ENCODE data around the gene ANKRD10. TPM values are rescaled to one million over a fixed set of nuclear protein-coding genes. Genes with fewer than 3 reads are reported as not detected.

The ANKRD10 gene
- total and polyA plus RNA-seq, 10 of the 15 experiments (the other 5 are each of a cell fraction or from before 2014, with no cell fraction given): 47.1 to 199 (median 97.2) TPM

GRCh38 chr13:110841846-110842245 lies 73.0 kb downstream of the ANKRD10 start:
- ATAC-seq (no peak), DNase-seq (ENCODE audit: low read depth, low spot score) (no peak), FAIRE-seq (no peak)
- BruUV-seq (replicated peaks): no TSS peak
- Histone ChIP-seq H4K20me1 (ENCODE audit: control insufficient read depth, insufficient read depth) (no peaks in the 10 kb centered on the region), H3K79me2 (ENCODE audit: control insufficient read depth, insufficient read depth, low read length) (no peaks in the 10 kb centered on the region), H3K4me2 (ENCODE audit: control insufficient read depth, insufficient read depth) (no peak overlapping the region), H3K4me3 (no peak overlapping the region), H2AFZ (ENCODE audit: control insufficient read depth, low read depth, low read length) (no peak overlapping the region), H3K36me3 (ENCODE audit: control insufficient read depth in 2 of 2, insufficient read depth in 2 of 2, low read length in 1 of 2) (no peaks in the 10 kb centered on the region), H3K9ac (ENCODE audit: control insufficient read depth, insufficient read depth, low read length) (no peak overlapping the region), H3K4me1 (ENCODE audit: control insufficient read depth, insufficient read depth, low read length) (no peaks in the 10 kb centered on the region), H3K9me3 (replicated peaks; ENCODE audit: control insufficient read depth, insufficient read depth, low read length) (no peaks in the 10 kb centered on the region), H3K27ac (ENCODE audit: control insufficient read depth, insufficient read depth) (no peak overlapping the region), H3K27me3 (replicated peaks in 1 of 2; ENCODE audit: control insufficient read depth in 2 of 2, insufficient read depth in 2 of 2, low read length in 1 of 2) (no peaks in the 10 kb centered on the region)
- 5% methylated on average over 3 of the region's 3 CpGs for WGBS (ENCODE audit: insufficient coverage, insufficient replicate concordance, low lambda C conversion rate, missing lambda C conversion rate)
- ChIA-PET RAD21 (ENCODE audit: unreplicated experiment) (no interaction called here), POLR2A (no interaction called here), CTCF (no interaction called here), SMC1A (ENCODE audit: uncharacterized antibody, unreplicated experiment) (interaction anchor here (1.4 kb wide), 1 partner anchor 18 kb away, joined by 3 read pairs; no protein-coding TSS in a partner anchor)
- TF ChIP-seq CREB1 (IDR thresholded peaks at IDR 0.05; ENCODE audit: low read depth) (no peak), JUND (IDR thresholded peaks at IDR 0.05; ENCODE audit: low read depth, low read length) (no peak), PBX3 (IDR thresholded peaks at IDR 0.05; ENCODE audit: insufficient replicate concordance, low read depth, low read length) (no peak), MEF2B (IDR thresholded peaks at IDR 0.05; ENCODE audit: partially characterized antibody, poor library complexity, severe bottlenecking) (no peak), NRF1 (conservative IDR thresholded peaks at IDR 0.05; ENCODE audit: low read depth, low read length) (no peak), NR2F1 (conservative IDR thresholded peaks at IDR 0.05) (no peak), ZZZ3 (IDR thresholded peaks at IDR 0.05; ENCODE audit: control insufficient read depth, insufficient read length, low read depth) (no peak), ATF7 (IDR thresholded peaks at IDR 0.05; ENCODE audit: low read depth) (no peak), WRNIP1 (IDR thresholded peaks at IDR 0.05; ENCODE audit: borderline replicate concordance, low read depth, low read length) (no peak), MTA3 (IDR thresholded peaks at IDR 0.05; ENCODE audit: borderline replicate concordance, low read length) (no peak), JUNB (IDR thresholded peaks at IDR 0.05) (no peak), POU2F2 (IDR thresholded peaks at IDR 0.05; ENCODE audit: borderline replicate concordance, low read depth, low read length) (no peak), ZNF274 (IDR thresholded peaks at IDR 0.05; ENCODE audit: insufficient read depth, insufficient read length) (no peak), E2F4 (IDR thresholded peaks at IDR 0.05; ENCODE audit: low read depth, low read length) (no peak), CEBPZ (IDR thresholded peaks at IDR 0.05; ENCODE audit: low read depth, low read length) (no peak)
- in situ Hi-C loops (cut with MboI) (no loop called here), intact Hi-C loops (cut with micrococcal nuclease; ENCODE audit: unreplicated experiment) (no loop called here)
